Superior temporal gyrus (tissue), 1 donor: ENCODE data around the gene ZNF831.

Experiments
- DNase-seq: peaks from one replicate; pipeline ENCODE4 v3.0.0-alpha.2; 2016; ENCODE audit errors: extremely low spot score

Gene ZNF831

DNA sequence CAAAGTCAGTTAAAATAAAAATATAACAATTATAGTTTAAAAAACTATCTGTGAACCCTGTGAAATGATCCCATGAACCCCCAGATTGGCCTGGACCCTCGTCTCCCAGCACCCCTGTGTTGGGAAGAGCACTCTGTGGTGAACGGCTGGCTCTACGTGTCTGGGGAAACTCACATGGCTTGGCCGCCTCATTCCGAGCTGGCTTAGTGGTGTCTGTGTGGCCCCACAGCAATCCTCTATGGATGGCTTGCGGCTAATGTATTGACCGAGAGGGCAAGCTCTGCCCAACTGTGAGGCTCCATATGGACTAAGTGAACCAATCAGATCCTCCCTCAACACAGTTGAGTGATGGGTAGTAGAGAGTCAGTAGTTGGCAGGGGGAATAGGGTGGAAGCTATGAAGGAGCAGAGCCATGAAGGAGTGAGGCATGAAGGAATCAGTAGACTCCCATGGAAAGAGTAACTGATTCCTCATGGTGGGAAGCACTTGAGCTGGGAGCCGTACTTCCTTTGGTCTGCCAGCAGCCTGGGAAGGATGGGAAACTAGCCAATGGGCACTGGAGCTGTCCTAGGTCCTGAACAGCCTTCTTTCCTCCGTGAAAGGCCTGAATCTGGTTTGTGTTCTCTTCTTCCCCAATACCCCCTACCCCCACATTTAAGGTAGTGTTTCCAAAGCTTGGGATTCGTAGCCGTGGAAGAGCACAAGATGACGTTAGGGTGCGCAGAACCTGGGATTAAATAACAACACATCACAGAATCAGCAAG is 21.6 kb upstream of the ZNF831 start:
- no peak for DNase-seq

DNA sequence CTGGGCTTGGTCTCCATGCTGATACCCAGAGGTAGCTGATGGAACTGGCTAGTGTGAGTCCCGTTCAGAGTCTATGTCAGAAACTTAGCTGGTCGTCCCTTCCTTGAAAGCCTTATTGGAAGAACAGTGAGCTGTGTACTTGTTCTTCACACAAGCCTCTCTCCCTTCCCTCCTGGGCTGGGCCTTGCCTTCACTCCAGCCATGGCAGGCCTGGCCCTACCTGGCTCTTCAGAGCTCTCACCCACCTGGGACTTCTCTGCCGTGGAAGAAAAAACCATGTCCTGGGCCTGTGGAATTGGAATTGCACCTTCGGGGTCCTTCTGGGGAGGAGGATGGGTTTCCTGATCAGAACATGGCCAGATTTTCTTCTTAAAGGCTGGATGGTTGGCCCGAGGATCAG is 20.3 kb upstream of the ZNF831 start:
- DNase-seq: no peak

DNA sequence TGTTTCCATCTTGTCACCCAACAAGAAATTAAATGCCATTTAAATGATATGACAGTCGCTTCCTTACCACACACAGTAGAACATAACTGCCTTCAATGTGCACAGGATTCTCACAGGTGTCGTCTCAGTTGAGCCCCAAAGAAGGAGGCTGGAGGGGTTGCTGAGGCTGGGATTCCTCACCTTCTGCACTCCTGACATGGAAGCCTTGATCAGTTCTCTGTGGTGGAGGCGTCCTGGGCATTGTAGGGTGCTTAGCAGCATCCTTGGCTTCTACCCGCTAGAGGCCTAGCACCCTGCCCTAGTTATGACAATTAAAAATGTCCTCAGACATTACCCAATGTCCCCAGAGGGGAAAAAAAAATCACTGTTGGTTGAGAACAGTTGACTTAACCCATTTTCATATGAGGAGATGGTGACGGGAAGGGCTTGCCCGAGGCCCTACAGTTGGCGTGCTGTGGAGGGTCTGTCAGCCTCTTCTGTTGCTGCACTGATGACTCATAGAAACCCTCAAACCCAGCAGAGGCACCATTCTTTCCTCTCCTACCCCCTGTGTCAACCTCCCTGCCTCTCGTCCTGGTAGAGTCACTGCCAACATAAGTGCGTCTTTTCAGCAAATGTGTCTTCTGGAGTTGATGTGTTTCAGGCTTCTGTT is 19.3 kb upstream of the ZNF831 start:
- DNase-seq: no peak

DNA sequence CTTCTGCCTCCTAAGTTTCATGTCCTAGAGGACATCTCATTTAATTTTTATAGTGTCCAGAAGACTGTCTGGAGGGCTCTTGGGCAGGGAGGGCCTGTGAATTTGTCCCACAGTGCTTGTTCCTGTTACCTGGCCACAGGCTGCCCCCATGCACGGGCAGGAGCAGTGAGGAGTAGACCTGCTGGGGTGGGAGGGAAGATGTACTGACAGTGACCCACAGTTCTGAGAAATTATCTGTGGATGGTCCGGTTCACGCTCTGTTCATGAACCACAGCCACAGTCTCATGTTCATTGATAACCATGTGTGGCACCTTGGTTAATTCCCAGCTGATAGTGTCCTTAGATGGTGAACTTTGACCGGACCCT is 18.8 kb upstream of the ZNF831 start:
- DNase-seq: no peak

DNA sequence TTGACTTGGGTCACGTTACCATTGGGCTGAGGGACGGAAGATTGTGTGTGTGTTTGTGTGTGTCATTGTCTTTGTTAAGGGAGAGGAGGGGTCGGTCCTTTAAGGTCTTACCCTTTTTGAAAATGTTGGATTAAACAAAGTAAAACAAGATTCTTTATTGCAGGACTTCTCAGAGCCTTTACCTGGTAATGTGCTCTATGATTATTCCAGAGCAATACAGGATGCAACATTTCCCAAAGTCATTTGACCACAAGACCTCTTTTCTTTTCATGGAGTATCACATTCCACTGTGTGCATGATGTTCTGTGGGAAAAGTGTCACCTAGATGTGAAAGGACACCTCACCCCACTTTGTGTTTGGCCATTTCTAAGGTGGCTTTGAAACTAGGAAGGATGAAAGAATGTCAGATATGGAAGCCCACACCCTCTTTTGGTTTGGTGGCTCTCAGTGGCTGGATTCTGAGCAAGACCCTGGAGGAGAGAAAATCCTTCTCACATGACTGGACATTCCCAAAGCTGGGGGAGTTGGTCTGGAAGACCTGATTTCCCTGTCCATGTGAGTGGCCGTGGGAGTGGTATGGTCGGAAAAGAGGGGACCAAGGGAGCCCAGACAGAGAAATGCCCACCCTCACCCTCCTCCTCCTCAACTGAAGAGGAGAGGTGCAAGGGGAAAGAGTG is 18.2 kb upstream of the ZNF831 start:
- no peak for DNase-seq

DNA sequence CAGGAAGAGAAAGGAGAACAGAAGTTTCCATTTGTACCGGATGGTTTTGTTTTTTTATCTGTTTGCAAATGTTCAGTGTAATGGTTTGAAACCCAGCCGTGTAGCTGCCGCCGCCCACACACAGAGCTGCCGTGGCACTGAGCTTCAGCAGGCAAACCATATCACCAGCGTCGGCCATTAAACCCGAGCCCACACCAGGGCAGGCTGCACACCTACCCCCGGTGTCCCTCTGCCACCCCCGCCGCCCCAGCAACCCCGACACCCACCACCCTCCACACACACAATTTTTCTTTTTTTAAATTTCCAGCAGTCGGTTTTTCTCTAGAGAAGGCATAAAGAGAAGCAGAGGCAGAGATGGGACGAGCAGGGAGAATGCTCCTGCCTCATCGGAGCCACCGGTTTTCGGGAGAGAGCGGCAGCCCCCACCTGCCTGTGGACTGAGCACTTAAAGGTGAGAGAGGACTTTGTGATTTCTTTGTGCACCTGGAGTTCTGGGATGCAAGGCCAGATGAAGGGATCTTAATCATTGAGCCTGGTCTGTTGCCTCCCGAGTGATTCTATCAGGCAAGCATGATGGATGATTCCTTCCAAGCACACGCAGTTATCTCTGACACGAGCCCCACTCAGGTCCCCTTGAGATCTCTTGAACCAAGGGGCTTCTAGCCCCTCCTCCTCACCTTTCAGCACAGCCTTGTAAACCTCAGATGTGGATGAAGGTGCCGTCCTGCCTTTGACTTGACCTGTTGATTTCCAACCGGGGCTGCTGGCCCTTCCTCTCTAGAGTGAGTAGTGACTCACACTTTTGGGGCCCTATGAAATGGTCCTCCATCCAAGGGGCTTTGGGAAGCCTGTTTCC is 17.5 kb upstream of the ZNF831 start:
- DNase-seq: no peak

DNA sequence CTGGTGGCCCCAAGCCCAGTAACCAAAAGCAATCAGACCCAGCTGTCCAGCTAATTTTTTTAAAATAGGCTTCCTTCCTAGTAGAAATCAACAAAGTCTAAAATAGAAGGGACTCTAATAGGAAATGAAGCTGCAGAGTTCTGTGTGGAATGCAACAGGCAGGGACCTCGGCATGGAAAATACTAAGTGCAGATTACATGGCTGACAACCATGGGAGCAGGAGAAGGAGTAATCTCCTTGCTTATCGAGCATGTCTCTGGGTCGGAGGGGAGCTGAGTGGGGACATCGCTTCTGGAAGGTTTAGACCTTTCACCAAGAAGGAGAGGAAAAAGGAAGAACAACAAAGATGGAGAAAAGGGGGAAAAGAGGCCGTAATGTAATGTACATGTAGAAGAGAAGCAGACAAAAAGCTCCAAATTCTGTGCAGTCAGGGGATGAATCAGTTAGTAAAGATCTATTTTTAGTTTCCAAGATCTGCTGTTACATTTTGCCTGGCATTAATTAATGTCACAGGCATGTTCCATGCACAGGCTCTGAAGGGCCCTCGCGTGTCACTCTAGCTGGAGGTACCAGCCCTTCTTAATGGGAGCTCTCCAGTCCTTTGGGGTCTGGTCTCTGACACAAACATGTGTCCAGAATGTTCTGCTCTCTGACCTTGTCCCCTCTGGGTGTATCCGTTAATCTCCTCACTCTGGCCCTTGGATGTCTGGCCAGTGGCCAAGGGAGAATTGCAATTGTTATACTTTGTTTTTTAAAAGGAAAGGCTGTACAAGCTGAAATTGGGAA is 16.6 kb upstream of the ZNF831 start:
- peak; percentile 24 for DNase-seq

DNA sequence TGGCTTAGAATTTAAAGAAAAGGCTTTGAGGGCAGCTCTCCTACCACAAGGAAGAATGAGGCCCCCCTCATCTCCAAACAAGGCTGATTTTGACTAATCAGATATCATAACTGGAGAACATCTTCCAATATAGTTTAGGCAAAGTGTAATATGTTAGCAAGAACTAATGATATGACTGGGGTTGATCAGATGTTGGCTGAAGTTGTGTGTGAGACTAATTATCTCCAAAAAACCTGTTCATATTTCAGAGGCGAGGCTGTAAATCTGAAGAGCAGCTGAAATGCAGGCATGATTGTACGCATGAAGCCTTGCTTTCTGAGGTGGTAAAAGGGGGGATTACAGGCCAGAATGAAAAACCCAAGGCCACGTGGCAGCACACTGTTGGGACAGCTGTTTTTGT is 16.0 kb upstream of the ZNF831 start:
- DNase-seq: no peak

DNA sequence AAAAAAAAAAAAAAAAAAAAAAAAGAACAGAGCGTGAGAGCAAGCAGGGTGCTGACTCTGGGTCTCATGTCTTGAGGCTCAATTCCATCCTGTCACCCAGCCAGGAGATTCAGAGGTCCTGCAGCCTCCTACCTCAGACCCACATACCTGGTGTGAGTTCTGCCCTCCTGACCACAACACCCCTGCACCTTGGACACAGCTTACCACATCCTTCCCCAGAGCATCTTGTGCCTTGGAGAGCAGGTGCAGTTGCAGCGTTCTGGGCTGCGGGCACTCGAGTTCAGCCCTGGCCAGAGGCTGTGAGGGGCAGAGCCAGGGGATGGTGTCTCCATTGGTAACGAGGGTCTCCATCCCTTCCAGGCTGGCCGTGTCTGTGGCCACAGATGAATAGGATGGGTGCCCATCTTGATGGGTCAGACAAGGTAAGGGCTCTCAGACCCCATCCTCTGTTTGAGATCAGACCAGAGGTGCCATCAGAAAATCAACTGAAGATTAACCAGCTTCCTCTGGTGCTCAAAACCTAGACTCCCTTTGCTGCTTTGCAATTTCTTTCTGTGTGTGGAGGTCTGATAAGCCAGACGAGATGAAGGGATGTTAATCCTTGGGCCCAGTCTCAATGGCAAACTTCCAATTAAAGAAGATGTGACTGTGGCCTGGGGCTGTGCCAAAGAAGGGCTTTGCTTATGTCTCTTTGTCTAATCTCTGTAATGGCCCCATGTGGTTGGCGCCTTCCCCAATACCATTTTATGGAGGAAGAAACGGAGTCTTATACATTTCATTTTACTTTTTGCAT is 14.7 kb upstream of the ZNF831 start:
- no peak for DNase-seq

DNA sequence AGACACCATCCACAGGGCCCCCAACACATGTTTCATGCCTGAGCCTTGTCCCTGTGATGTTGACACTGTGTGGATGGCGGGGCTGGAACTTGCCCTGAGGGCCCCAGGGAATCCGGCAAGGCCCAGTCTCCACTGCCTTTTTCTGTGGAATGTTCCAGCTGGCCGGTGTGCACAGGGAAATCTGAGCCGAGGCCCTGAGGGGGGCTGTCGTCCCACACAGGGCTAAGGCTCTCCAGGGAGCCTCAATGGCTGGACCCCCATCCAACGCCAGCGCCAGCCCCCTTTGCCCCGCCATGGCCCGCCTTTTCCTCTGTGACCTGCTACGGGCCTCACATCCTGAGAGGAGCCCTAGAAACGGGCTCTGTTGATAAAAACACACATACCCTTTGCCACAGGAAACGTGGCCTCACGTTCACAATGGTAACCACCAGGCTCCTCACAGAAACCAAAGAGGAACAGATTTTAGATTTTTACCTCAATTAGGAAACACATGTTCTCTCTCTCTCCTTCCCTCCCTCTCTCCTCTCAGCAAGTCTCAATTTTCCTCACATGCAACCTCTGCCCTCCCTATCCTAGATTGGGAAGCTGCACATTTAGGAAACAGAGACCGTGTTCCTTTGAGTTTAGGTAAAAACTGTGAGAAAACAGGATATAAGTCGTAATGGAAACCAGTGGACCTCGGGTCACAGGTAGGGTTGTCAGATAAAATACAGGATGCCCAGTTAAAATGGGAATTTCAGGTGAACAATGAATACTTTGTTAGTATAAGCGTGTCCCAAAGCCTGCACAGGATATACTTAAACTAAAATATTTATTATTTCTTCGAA is 13.7 kb upstream of the ZNF831 start:
- DNase-seq: no peak

DNA sequence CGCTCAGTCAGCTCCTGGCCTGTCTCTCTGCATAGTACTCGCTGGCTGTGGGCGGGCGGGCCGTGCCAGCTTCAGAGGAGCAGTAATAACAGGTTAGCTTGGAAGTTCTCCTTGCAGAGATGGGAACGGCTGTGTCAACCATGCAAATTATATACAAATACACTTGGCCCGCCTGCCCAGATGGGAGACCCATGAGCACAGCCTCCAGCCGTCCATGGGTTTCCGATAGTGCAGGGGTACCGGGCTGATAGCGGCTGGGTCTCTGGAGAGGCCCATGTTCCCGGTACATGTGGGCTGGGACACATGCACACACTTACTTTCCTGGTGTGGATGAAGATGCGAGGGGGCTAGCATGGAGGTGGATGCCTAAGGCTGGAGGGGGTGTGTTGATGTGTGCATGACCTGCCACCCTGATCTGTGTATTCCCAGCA is 12.8 kb upstream of the ZNF831 start:
- DNase-seq: no peak

DNA sequence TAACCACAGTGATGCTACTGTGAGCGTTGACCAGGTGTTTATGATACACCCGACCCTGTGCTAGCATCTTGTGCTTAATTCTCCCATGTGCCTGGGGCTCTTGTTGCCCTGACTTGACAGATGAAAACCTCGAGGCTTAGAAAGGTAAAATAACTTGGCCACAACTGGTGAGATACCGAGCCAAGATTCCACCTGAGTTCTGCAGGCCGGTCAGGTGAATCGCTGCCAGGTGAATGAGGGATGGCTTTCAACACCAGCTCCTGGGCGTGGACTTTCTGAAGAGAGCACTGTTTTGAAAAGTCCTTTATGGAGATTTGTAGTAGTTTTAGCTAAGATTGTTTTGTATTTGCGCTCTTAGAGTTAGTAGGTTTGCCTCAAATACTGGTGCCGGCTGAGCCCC is 12.2 kb upstream of the ZNF831 start:
- DNase-seq: no peak

DNA sequence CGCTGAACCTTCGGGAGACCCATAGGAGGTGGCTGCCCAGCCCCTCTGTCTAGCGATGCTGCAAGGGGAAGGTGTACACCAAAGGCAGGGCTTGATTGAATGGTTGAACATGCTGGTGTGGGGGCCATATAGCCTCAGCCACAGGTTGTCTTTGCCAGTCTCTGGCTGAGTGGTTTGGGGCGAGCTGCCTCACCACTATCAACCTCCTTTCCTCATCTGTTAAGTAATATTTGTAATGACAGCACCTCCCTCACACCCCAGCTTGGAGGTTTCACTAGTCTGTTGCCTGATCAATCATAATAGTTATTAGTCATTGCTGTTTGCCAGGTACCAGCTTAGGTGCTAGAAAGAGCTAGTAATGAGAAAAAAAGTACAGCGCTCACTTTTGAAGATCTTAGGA is 11.8 kb upstream of the ZNF831 start:
- DNase-seq: no peak

DNA sequence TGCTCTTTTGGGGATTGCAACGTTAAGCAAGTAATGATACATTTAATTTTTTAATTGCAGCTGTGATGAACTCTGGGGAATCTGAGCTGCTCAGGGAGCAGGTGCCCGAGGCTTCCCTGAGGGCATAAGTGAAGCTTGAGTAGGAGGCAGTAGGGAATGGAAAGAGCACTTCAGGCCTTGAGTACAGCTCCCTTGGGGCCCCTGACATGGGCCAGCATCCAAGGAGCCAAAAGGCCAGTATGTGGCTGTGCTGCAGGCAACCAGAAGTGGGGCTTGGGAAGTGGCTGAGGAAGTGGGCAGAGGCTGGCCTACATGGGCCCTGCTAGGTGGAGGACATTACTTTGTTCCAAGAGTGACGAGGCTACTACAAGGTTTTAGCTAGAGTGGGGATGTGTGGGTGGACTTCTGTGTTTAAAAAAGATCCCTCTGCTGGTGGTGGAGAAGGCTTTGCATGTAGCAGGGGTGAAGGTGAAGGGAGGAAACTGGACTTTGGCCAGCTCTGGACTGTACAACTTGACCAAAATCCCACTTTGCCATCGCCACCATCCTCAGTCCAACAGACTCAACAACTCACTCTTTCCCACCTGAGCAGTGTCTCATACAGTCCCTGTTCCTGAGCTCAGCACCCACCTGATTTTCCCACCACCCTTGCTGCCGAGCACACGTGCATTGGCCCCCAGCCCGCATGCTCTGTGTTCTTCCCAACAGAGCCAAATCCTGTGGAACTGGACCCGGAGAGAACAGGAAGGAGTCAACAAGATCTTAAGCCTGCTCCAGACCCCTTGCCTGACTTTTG is 10.9 kb upstream of the ZNF831 start:
- no peak for DNase-seq

DNA sequence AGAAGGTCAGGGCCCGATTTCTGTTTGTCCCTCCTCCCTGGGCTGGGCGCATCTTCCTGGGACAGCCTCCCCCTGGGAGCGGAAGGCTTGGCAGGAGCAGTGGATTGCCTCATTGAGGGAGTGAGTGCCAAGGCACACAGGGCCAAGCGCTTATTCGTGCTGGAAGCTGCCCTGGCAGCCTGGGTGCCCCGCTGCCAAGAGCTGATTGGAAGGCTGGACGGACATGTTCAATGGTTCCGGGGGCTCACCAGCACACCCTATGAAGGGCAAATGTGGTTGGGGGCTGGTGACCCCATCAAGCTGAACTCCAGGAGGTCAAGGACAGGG is 10.3 kb upstream of the ZNF831 start:
- peak; percentile 90 for DNase-seq

DNA sequence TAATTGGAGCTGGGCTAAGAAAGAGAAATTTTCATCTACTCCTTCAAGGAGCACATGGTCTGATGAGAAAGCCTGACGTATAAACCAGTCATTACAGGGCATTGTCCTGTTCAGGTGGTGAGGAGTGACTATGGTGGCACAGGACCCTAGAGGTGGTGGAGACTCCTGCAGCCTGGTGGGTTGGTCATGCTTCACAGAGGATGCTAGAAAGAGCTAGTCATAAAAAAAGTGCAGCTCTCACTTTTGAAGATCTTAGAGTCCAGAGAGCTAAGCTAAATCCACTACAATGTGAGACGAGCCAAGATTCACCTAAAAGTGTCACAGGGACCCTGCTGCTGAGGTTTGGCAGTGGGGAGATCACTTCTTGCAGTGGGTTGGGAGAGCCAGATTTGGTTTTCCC is 9.8 kb upstream of the ZNF831 start:
- no peak for DNase-seq

DNA sequence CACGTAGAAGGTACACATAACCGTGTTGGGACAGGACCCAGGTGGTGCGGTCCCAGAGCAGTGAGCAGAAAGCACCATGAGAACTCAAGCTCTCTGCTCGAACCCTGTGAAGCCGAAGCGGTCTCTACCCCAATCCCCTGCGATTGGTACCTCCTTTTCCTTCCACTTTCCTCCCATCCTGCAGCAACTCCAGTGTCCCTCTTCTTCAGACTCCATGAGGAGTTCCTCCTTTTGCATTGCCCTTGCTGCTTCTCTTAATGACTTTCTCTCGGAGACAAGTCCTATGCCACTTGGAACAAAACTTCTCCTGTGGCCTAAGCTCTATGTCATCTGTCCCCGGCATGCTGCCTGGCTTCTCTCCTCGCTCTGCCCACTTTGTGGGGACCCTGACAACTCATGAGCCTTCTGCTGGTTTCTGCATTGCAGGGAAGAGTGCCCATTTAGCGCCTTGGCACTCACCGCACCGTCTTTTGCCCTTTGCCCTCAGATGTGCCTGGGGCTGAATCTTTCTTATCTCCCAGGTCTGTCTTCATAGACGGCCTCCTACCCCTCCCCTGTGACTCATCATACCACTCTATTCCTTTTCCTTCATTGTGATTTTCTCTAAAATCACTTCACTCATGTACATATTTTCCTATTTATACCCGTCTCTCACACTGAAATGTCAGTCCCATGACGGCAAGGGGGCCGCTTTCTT is 9.2 kb upstream of the ZNF831 start:
- no peak for DNase-seq

DNA sequence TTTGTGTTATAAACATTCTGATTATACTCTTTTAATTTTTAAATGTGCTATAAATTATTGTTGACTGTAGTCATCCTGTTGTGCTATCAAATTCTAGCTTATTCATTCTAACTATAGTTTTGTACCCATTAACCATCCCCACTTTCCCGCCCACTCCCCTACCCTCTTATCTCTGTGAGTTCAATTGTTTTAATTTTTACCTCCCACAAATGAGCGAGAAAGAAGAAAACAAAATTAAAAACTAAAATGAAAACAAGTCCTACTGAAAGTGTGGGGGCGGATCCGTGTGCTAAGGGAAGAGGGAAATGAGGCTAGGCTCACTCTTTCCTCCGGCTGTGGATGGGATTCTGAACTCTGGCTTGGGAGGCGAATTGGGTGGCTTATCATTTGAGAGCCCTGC is 6.6 kb upstream of the ZNF831 start:
- no peak for DNase-seq
